Measurements from ENCODE around the gene CHAT.

The CHAT gene

GRCh38 chr10:49613882-49614241, at the start of gene CHAT:
CHAT (plus strand) TSS chr10:49614037; CDS start chr10:49614190, 153 bp downstream.
- DNase-seq (ENCODE audit: low read depth in 2 of 2), result no peak

DNA sequence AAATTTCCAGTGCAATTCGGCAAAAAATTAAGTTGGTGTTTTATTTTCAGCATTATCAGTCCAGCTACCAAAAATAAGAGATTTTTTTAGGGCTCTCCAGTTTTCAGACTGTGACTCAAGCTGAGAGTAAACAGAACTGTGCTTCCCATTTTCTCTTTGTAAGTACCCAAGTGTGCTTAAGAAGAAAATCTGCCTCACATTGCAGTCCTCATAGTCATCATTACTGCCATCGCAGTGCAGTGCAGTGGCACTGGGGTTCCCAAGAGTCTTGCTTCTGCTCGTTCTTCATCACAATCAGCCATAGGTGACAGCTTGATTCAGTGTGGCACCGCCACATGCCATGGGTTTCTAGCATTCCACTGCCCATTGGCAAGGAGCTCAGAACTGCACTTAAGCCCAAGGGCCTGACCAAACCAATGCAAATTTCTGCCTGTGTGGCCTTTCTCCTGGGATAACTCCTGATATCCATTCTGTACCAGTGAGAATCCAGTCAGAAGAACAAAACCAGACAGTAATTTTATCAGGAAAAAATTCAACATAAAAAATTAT, 49.3 kb upstream of the CHAT start:
- DNase-seq (ENCODE audit: low read depth in 2 of 2), result no peak

DNA sequence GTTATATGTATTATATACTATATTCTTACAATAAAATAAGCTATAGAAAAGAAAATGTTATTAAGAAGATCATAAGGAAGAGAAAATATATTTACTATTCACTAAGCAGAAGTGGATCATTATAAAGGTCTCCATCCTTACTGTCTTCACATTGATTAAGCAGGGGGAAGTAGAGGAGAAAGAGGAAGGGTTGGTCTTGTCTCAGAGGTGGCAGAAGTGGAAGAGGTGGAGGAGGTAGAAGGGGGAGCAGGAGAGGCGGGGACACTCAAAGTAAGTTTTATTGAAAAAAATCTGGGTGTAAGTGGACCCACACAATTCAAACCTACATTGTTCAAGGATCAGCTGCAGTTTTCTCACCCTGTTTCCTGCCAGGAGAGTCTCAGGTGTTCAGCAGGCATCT, 46.0 kb upstream of the CHAT start:
- DNase-seq (ENCODE audit: low read depth in 2 of 2), result no peak

- no peak for DNase-seq (ENCODE audit: low read depth in 2 of 2)
Measured at GRCh38 chr10:49568235-49568634, 45.6 kb upstream of the CHAT start.

DNA sequence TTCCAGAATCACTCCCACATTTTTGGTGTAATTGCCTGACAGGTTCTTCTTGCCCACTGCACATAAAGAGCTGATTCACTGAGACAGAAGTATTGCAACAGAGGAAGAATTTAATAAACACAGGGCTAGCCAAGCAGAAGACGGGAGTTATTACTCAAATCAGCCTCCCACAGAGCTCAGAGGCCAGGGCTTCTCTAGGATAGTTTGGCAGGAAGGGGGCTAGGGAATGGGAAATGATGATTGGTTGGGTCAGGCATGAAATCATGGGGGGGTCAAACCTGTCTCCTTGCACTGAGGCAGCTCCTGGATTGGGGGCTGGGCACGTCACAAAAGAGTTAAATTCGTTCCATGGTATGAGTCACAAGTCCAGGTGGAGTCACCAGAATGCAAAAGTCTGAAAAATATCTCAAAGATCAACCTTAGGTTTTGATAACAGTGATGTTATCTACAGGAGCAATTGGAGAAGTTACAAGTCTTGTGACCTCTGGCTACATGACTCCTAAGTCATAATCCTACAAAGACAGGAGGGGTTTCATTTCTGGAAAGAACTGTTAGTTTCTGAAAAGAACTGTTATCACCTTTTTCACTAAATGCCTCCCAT, 44.7 kb upstream of the CHAT start:
- no peak for DNase-seq (ENCODE audit: low read depth in 2 of 2)

GRCh38 chr10:49571388-49571787, 42.4 kb upstream of the CHAT start:
- no peak for DNase-seq (ENCODE audit: low read depth in 2 of 2)

- no peak for DNase-seq (ENCODE audit: low read depth in 2 of 2)
Measured at GRCh38 chr10:49572594-49573114, 41.2 kb upstream of the CHAT start.

DNA sequence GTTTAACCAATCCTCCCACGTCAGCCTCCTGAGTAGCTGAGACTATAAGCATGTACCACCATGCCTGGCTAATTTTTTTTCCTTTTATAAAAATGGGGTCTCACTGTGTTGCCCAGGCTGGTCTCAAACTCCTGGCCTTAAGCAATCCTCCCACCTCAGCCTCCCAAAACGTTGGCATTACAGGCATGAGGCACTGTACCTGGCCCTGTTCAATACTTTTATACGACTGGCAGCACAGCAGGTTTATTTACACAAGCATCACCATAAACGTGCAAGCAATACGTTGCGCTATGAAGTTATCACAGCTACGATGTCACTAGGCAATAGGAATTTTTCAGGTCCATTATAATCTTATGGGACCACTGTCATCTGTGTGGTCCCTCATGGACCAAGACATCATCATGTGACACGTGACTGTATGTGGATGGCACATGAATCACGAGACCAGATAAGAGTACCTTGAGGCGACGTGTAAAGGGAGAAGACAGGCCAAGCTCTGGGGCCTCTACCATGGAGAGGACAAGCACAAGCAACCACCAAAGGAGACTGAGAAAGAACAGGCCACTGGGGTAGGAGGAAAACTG, 38.3 kb upstream of the CHAT start:
- no peak for DNase-seq (ENCODE audit: low read depth in 2 of 2)

DNA sequence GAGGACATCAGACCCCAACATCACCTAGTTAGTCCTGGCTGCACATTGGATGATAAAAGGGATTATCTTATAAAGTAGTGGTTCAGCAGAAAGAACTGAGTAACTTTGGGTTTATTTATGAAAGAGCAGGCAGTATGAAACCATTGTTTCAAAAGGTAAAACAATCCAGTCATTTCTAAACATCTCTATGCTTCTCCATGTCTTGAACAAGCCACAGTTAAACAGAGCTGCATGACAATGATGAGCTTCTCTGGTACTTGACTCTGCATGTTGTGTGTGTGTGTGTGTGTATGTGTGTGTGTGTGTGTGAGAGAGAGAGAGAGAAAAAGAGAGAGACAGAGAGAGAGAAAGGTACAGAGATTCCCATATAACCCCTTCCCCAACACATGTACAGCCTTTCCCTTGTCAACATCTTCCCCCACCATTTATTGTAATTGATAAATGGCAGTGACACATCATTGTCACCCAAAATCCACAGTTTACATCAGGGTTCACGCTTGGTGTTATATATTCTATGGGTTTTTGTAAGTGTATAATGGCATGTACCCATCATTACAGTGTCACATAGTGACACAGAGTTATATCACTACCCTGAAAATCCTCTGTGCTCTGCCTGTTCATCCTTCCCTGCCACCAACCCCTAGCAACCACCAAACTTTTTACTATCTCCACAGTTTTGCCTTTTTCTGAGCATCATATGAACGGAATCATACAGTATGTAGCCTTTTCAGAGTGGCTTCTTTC, 36.5 kb upstream of the CHAT start:
- DNase-seq (ENCODE audit: low read depth in 2 of 2), result no peak

DNA sequence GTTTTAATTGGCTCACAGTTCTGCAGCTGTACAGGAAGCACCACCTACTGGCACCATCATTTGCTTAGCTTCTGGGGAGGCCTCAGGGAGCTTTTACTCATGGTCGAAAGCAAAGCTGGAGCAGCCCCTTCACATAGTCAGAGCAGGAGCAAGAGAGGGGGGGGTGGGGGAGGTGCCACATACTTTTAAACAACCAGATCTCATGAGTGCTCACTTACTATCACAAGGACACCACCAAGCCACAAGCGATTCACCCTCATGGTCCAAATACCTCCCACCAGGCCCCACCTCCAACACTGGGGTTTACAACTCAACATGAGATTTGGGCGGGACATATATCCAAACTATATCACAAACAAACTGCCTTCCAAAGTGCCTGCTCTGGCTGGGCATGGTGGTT, 35.4 kb upstream of the CHAT start:
- DNase-seq (ENCODE audit: low read depth in 2 of 2), result no peak

GRCh38 chr10:49579621-49580020, 34.2 kb upstream of the CHAT start:
- DNase-seq (ENCODE audit: low read depth in 2 of 2), result no peak

- DNase-seq (ENCODE audit: low read depth in 2 of 2), result no peak
Measured at GRCh38 chr10:49585387-49585786, 28.4 kb upstream of the CHAT start.

DNA sequence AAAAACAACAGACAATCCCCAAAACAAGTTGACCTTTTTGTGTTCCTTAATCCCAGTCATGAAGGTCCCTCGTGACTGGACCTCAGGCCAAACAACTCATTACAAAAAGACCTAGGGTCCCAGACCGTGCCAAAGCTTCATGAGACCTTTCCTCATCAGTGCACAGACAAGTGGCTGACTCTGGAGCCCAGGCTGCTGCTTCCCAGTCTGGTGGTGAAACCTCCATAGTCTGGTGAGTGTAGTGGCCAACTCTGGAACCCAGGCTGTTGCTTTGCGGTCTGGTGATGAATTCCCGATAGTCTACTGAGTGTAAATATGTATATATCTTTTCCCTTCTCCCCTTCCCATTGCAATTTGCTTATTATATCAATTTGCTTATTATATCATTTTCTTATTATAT, 25.9 kb upstream of the CHAT start:
- DNase-seq (ENCODE audit: low read depth in 2 of 2), result no peak

GRCh38 chr10:49592726-49593563, 20.9 kb upstream of the CHAT start:
- peak in 1 of 2 donors; percentile 30 for DNase-seq (ENCODE audit: low read depth in 2 of 2)

GRCh38 chr10:49593564-49593875, 20.3 kb upstream of the CHAT start:
- no peak for DNase-seq (ENCODE audit: low read depth in 2 of 2)

DNA sequence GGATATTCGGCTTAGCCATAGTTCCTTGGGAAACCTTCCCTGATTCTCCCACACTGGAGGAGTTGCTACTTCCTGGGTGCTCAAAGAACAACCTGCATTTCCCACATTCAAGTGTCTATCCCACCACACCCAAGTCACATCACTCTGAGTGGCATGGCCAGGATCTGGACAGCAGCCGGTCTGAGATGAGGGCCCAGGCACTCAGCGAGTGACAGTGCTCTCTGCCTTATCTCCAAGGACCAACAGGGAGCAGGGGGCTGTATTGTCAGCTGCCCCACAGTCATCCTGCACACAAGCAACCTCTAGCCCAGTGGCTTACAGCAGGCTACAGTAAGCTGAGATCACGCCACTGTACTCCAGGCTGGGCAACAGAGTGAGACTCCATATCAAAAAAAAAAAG, 19.8 kb upstream of the CHAT start:
- no peak for DNase-seq (ENCODE audit: low read depth in 2 of 2)

- no peak for DNase-seq (ENCODE audit: low read depth in 2 of 2)
Measured at GRCh38 chr10:49594594-49594993, 19.2 kb upstream of the CHAT start.

- no peak for DNase-seq (ENCODE audit: low read depth in 2 of 2)
Measured at GRCh38 chr10:49595003-49595712, 18.7 kb upstream of the CHAT start.

GRCh38 chr10:49595713-49596492, 17.9 kb upstream of the CHAT start:
- no peak for DNase-seq (ENCODE audit: low read depth in 2 of 2)

DNA sequence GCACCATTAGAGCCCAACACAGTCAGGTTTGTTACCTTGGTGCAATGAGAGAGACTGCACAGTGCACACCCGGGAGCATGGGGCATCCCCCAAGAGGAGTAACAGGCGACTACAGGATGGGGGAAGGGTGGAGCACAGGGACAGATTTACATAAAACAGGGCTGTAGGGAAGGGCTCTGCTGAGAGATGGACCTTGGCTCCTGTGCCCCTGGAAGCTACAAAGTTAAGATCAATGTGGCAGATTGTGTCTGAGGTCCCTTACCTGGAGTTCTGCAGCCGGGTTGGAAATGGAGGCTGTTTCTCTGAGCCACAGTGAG, 17.4 kb upstream of the CHAT start:
- no peak for DNase-seq (ENCODE audit: low read depth in 2 of 2)

DNA sequence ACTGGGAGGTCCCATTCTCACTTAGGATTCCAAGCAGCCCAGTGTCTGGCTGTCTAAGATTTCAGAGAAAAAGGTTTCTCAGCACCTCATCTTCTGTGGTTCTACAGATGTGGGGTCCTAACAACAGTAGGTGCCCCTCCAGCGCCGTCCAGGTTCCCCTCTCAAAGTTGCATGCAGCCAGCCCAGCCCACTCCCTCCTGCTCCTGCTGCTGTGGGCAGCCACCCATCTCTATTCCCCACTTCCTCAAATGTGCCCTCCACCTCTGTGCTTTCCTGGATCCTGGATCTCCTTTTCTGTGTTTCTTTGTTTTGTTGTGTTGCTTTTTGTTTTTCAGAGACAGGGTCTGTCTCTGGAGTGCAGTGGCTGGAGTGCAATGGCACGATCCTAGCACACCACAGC, 17.0 kb upstream of the CHAT start:
- no peak for DNase-seq (ENCODE audit: low read depth in 2 of 2)
